GM12878 (cell line): ENCODE measurements around the gene SLC20A1.

ENCODE experiments used
- CEBPZ ChIP-seq: fragments of 150-350 bp; IDR thresholded peaks from 2 replicates; pipeline ENCODE4 v1.6.1; 2016; ENCODE audit warnings: low read depth, low read length
- PAX8 ChIP-seq: fragments of 450-650 bp; IDR thresholded peaks from 2 replicates; pipeline ENCODE4 v1.6.1; 2017; ENCODE audit warnings: mild to moderate bottlenecking, moderate library complexity
- SIN3A ChIP-seq: IDR thresholded peaks from 2 replicates; pipeline ENCODE4 v1.6.1; 2012; ENCODE audit warnings: low read depth, low read length, improper control_type of control experiment
- ZBTB4 ChIP-seq: fragments of 450-650 bp; formaldehyde crosslinking; IDR thresholded peaks from 2 replicates; pipeline ENCODE4 v1.4.0; 2022; ENCODE audit warnings: mild to moderate bottlenecking, moderate library complexity

- TF ChIP-seq PAX8 (no peak), ZBTB4 (no peak), CEBPZ (no peak), SIN3A (no peak)
Measured at GRCh38 chr2:112642966-112643365, 2.8 kb upstream of the SLC20A1 start.
